ENCODE results near the gene GMCL2.

DNA sequence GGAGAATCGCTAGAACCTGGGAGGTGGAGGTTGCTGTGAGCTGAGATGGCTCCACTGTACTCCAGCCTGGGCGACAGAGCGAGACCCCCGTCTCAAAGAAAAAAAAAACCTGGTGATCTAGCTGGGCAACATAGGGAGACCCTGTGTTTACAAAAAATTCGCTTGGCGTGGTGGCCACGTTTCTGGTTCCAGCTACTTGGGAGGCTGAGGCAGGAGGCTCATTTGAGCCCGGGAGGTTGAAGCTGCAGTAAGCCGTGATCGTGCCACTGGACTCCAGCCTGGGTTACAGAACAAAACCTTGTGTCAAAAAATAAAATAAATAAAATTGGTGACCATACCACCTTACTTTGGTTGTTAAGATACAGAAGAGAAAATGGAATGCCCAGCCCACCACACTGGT lies 15.4 kb upstream of the GMCL2 start:
- TF ChIP-seq MYC (IDR thresholded peaks at IDR 0.05; ENCODE audit: low read depth, low read length) (no peak), CTCF (IDR thresholded peaks at IDR 0.05; ENCODE audit: low read depth, low read length) (no peak), POLR2A (IDR thresholded peaks at IDR 0.05; ENCODE audit: extremely low read depth, insufficient read length) (no peak)
